HG02759 (cell line): Measurements from ENCODE around the gene BCKDHB.

Source experiments
- ATAC-seq: cut with Tn5 transposase; IDR thresholded peaks from one replicate; pipeline ENCODE4 v1.9.1; 2021; ENCODE audit warnings: mild to moderate bottlenecking, moderate library complexity; ENCODE audit not compliant: unreplicated experiment

Gene BCKDHB

DNA sequence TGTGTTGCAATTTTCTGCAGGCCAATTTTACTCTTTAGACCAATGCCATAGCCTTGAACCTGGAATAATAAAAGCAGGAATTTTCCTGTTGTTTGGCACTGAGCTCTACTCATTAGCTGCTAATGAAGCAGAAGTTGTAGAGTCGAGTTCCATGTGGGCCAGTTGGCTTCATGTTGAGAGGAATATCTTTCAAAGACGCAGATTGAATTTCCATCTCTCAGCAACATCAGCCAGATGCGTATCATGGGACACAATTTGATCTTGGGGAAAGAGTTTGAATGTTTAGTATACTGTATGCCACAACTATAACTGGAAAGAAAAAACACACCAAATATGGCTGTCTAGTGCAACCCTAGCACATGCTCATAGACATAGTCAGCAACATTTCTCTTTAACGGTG lies 259.6 kb downstream of the BCKDHB start:
- ATAC-seq: no peak

DNA sequence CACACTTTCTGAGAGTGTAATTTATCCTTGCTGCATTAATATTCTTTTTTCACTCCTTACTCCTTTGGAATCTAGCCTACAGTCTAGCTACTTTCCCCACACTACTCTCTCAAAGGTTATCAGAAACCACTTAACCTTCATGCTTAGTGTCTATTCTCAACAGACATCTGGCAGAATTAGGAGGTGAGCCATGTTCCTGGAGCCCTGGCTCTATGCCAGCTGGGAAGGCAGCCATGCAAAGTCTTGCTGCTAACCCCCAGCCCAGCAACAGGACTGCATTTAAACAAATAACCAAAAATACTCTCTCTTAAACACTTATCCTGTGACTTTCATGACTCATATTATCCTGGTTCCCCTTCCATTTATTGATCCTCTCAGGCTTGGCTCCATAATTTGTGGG lies 260.2 kb downstream of the BCKDHB start:
- ATAC-seq: no peak

DNA sequence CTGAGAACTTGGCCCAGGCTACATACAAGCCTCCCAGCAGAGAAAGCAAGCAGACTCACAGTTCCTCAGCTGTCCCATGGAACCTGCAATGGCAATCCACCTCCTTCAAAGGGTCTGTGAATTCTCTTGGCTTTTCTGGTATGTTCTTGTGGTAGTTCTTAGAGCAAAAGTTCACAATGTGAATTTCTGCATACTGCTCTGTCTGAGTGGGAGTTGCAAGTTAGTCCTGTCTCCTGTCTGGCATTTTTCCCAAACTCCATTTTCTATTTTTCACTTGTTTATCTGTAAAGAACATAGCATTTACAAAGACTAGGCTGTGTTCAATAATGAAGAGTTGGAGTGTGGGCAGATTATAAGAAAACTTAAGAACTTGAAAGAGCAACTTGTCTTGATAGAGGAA lies 269.9 kb downstream of the BCKDHB start:
- no peak for ATAC-seq

DNA sequence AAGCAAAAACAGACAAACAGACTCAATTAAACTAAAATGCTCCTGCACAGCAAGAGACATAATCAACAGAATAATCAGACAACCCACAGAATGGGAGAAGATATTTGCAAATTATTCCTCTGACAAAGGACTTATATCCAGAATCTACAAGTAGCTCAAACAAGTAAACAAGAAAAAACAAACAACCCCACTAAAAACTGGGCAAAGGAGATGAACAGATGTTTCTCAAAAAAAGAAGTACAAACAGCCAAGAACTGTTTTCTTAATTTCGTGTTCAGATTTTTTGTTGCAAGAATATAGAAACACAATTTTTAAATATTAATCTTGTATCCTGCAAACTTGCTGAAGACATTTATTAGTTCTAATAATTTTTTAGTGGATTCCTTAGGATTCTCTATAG lies 274.1 kb downstream of the BCKDHB start:
- ATAC-seq: no peak

DNA sequence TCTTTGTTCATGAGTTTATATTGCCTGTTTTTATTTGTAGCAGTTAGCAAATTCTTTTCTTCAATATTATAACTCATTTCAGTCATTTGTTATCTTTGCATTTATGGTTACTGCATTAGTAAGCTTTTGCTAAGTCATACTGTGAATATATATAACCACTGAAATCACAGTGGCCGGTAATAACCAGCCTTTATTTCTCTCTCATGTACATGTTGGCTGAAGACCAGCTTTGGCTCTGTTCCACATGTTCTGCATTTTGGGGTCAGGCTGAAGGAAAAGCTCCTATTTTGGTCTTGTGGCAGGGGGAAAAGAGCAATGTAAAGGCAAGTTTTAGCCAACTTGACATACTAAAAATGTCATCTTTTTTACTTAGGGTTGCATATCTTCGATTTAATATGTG lies 276.3 kb downstream of the BCKDHB start:
- no peak for ATAC-seq

DNA sequence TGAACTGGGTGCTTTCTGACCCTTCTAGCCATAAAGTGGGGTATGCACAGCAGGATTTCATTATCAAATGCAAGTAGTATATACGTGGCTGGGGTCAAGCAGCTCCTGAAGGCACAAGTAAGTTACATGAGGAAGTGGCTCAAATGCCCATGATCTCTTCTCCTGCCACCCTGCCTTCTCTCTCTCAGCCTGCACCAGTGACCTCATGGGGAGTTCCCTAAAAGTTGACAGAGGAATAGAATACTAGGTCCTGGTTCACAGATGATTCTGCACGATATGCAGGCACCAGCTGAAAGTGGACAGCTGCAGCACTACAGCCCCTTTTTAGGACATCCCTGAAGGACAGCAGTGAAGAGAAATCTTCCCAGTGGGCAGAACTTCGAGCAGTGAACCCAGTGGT lies 282.0 kb downstream of the BCKDHB start:
- no peak for ATAC-seq
